Liver (tissue), 3 donors: ENCODE data around the gene STAP2.

Source experiments
- JUND ChIP-seq, 2 donors: IDR thresholded peaks; 2 replicates each; pipeline ENCODE4 v1.6.1; 2016; ENCODE audit warnings: antibody characterized with exemption in 2 of 2
- TF ChIP-seq, protein P1 (sequence below): fragments of 150-350 bp; IDR thresholded peaks from 2 replicates; pipeline ENCODE4 v1.5.1; 2017; ENCODE audit warnings: improper control_type of control experiment, low read depth, low read length; ENCODE audit not compliant: missing input control
- donor health status: healthy.
- donor health status: healthy.

DNA sequence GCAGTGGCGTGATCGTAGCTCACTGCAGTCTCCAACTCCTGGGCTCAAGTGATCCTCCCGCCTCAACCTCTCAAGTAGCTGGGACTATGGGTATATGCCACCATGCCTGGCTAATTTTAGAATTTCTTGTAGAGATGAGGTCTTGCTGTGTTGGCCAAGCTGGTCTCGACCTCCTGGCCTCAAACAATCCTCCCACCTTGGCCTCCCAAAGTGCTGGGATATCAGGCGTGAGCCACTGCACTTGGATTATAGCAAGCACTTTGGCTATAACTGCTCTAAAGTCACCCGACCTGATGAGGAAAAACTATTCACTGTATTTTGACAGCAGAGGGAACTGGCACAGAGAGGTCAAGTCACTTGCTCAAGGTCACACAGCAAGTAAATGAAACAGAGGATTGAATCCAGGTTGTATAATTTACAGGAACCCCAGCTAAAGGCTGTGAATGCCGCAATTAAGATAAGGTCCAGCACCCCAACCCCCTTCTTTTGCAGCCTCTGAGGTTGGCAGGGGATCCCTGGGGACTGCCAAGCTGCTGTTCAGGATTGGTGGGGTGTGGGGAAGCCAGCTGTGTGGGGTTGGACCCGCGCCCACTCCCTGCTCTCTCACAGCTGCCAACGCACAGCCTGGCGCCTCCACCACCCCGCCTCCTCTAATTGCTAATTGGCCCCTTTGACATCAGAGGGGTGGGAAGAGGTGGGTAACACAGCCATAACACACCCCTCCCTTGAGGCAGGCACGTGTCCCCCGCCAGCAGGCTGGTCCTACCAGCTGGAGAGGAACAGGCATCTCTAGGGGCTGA, 42.5 kb downstream of the STAP2 start:
- no peak for TF ChIP-seq JUND (IDR thresholded peaks at IDR 0.05)
- TF ChIP-seq, protein P1, sequence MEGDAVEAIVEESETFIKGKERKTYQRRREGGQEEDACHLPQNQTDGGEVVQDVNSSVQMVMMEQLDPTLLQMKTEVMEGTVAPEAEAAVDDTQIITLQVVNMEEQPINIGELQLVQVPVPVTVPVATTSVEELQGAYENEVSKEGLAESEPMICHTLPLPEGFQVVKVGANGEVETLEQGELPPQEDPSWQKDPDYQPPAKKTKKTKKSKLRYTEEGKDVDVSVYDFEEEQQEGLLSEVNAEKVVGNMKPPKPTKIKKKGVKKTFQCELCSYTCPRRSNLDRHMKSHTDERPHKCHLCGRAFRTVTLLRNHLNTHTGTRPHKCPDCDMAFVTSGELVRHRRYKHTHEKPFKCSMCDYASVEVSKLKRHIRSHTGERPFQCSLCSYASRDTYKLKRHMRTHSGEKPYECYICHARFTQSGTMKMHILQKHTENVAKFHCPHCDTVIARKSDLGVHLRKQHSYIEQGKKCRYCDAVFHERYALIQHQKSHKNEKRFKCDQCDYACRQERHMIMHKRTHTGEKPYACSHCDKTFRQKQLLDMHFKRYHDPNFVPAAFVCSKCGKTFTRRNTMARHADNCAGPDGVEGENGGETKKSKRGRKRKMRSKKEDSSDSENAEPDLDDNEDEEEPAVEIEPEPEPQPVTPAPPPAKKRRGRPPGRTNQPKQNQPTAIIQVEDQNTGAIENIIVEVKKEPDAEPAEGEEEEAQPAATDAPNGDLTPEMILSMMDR: no peak
